NCI-H187 (cell line): Measurements from ENCODE around the gene SDE2.
"Not testable (repeated sequence)": the region's sequence is repeated elsewhere in the genome, so short reads cannot be mapped to it uniquely, and the experiment has no call there.

Experiments
- DNase-seq, 2 experiments: peaks; one replicate each; lab custom pipeline; 2025; lab: John Stamatoyannopoulos, UW

Gene SDE2

GRCh38 chr1:226006686-226007085 is 7.5 kb upstream of the SDE2 start:
- DNase-seq, result no peak

- DNase-seq, result no peak
Measured at GRCh38 chr1:226004396-226004795, 5.3 kb upstream of the SDE2 start.

- DNase-seq, result no peak
Measured at GRCh38 chr1:226003502-226004170, 4.5 kb upstream of the SDE2 start.

- DNase-seq, result peak; percentile 41 to 66
Measured at GRCh38 chr1:226002667-226003501, 3.7 kb upstream of the SDE2 start.

- peak in 1 of 2 experiments; percentile 33 for DNase-seq
Measured at GRCh38 chr1:226001963-226002666, 3.0 kb upstream of the SDE2 start.

GRCh38 chr1:226001088-226001487 is 1.9 kb upstream of the SDE2 start:
- DNase-seq, result no peak

GRCh38 chr1:226000493-226001081 is 1.4 kb upstream of the SDE2 start:
- not testable (repeated sequence) for DNase-seq

GRCh38 chr1:225999912-226000337 is 782 bp upstream of the SDE2 start:
- DNase-seq, result no peak

- no peak for DNase-seq
Measured at GRCh38 chr1:225998560-225999226, 450 bp downstream of the SDE2 start.

- no peak for DNase-seq
Measured at GRCh38 chr1:225996946-225997545, 2.1 kb downstream of the SDE2 start.

GRCh38 chr1:225995919-225996864 is 3.0 kb downstream of the SDE2 start:
- DNase-seq, result no peak

GRCh38 chr1:225990705-225991464 is 8.3 kb downstream of the SDE2 start:
- DNase-seq, result no peak

GRCh38 chr1:225987491-225988316 is 11.4 kb downstream of the SDE2 start:
- DNase-seq, result no peak

GRCh38 chr1:225981714-225982113 is 17.4 kb downstream of the SDE2 start:
- no peak for DNase-seq

GRCh38 chr1:225980005-225980836 is 18.9 kb downstream of the SDE2 start:
- DNase-seq, result no peak

- DNase-seq, result no peak
Measured at GRCh38 chr1:225979421-225979820, 19.7 kb downstream of the SDE2 start.

- no peak for DNase-seq
Measured at GRCh38 chr1:225977937-225978748, 21.0 kb downstream of the SDE2 start.
